GM18907 (cell line): Measurements from ENCODE around the gene DLGAP1.
"Not testable (repeated sequence)": the region's sequence is repeated elsewhere in the genome, so short reads cannot be mapped to it uniquely, and the experiment has no call there.

Experiments used
- ATAC-seq: cut with Tn5 transposase; IDR thresholded peaks from one replicate; pipeline ENCODE4 v1.9.1; 2021; ENCODE audit warnings: mild to moderate bottlenecking, moderate library complexity; ENCODE audit not compliant: unreplicated experiment

Gene DLGAP1

DNA sequence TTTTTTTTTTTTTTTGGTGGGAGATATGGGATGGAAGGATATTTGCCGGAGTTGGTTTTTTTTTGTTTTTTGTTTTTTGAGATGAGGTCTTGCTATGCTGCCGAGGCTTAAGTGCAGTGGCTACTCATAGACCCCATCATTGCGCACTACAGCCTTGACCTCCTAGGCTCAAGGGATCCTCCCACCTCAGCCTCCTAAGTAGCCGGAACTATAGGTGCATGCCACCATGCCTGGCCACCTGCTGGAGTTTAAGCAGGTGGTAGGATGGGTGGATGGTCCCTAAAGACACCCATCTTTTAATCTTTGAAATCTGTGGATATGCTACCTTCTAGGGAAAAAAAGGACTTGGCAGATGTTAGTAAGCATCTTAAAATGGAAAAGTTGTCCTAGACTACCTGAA, 835.4 kb downstream of the DLGAP1 start:
- ATAC-seq = no peak

GRCh38 chr18:3619222-3619621, 835.9 kb downstream of the DLGAP1 start:
- ATAC-seq = no peak

DNA sequence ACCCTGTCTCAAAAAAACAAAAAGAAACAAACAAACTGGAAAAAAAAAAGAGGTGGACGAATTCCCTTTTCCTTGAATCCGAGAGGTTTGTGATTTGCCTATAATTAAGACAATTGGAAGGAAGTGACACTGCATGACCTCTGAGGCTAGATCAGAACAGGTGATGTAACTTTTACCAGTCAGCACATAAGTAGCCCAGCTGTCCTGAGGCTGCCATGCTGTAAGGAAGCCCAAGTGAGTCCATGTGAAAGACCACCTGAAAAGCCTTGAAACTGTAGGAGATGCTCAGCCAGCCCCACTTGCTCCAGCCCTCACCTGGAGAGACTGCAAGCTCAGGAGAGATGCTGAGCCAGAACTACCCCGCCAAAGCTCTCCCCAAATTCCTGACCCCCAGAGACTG, 838.4 kb downstream of the DLGAP1 start:
- no peak for ATAC-seq

GRCh38 chr18:3616142-3616541, 839.0 kb downstream of the DLGAP1 start:
- no peak for ATAC-seq

- no peak for ATAC-seq
These were observed 839.6 kb downstream of the DLGAP1 start for GRCh38 chr18:3615374-3615985.

- ATAC-seq = no peak
These were observed 842.8 kb downstream of the DLGAP1 start for GRCh38 chr18:3612315-3612714.

DNA sequence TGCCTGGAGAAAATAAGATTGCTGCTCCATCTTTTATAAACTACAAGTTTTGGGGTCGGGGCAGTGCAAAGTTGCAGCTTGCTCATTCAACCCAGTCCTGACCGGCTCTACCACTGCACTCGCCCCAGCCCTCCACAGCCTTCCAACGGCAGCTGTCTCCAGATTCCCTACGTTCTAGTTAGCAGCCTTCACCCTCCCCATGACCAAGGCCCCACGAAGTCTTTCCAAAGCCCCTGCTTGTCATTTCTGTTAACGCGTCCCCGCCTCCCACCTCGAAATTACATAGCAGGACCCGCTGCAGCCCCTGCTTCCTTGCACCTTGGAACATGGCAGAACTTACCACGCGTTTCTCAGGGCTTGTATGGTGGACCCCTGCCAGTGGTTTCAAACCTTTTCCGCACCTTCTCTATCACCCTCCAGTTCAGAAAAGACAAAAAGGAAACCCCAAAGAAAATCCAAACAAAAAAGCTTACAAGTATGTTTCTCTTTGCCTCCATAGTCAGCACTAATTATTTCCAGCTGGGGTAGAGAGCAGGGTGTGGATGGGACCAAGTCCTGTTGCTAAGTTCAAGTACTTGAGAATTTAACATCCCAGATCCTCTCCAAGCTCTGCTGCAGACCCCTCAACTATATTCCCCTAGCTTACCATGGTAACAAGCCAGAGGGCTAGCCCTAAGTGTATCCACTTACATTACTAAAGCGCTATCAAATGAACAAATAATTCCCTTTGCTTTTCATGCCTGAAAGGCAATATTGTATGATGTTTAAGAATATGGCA, 843.6 kb downstream of the DLGAP1 start:
- no peak for ATAC-seq

- no peak for ATAC-seq
These were observed 844.3 kb downstream of the DLGAP1 start for GRCh38 chr18:3610813-3611212.

- no peak for ATAC-seq
These were observed 844.9 kb downstream of the DLGAP1 start for GRCh38 chr18:3610188-3610708.

DNA sequence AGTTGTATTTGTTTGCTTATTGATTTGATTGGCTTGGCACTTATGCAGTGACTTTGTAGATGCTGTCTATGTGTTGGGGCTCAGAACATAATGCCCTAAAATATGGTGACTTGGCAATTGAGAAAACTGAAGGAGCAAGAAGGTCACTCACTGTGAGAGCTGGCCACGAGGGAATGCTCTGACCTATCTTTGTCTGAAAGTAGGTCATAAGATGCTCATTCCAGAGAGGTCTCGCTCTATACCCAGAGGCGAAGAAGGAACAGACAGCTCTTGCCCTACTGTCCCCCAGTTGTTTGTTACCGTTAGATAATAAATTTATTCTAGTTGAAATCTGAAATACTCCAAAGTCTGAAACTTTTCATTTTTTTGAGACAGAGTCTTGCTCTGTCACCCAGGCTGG, 846.6 kb downstream of the DLGAP1 start:
- ATAC-seq = no peak

GRCh38 chr18:3608099-3608453, 847.0 kb downstream of the DLGAP1 start:
- ATAC-seq = not testable (repeated sequence)

- no peak for ATAC-seq
These were observed 847.6 kb downstream of the DLGAP1 start for GRCh38 chr18:3607309-3608098.

- ATAC-seq = not testable (repeated sequence)
These were observed 848.2 kb downstream of the DLGAP1 start for GRCh38 chr18:3606863-3607262.

- no peak for ATAC-seq
These were observed 849.1 kb downstream of the DLGAP1 start for GRCh38 chr18:3605954-3606443.

DNA sequence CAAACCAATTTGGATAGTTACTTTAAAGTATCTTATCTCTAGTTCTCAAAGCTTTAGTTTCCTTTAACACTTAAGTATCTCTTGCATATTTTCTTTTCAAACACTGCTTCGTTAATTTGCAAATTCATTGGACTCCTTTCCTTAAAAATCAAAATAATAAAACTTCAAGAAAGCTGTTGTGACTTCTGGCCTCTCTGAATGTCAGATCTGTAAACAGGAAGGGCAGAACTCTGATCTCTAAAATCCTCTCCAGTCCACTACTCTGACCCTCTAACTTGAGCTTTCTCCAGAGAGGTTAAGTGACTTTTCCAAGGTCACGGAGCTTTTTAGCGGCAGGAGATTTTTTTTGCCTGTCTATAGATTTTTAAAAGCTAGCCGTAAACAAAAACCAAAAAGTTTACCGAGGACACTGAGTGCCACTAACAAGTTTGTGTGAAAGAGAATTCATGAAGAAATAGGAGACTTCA, 849.6 kb downstream of the DLGAP1 start:
- no peak for ATAC-seq

- peak; percentile 91 for ATAC-seq
These were observed 850.4 kb downstream of the DLGAP1 start for GRCh38 chr18:3604498-3605408.

DNA sequence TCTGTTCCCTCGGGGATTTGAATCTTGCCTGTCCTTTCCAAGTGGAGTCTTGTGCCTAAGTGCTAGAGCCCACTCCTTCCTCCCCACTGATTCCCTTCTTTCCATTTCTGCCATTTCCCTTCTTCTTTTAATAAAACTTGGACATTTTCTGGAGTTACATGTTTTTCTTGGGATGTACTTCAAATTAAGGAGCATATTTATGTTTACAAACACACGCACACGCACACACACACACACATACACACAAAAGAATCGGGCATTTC, 850.9 kb downstream of the DLGAP1 start:
- no peak for ATAC-seq

DNA sequence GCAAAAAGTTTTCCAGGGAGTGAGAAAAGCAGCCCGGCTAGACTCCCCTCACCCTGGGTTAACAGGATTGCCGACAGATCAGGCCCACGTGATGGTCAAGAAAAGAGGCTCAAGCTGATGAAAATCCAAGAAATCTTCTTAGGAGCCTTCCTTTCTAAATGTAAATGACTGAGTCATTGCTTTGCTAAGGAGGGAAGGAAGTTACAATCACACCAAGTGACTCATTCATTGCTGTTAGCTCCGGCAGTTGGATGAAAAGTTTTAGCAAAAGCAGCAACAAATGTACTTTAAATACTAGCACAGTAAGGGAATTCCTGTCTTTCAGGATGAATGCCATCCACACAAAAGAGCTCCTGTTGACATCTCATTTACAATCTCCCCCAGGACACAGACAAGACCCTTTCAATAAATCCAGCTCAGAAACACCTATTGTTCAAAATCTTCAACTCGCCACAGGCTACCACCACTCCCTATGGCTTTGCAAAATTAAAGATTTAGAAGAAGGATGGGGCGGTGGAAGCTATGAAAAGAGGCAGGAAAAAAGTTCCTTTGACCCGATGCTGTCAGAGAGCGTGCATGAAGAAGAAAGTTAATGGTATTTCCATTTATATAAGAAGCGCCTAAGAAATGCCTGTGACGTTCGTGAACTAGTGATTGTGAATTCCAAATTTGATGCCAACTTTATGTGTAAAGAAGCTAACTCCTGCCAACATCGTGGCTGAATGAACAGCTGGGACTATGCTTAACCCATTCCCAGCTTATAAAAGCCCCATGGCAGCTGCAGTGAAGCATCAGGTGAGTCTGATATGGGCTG, 851.5 kb downstream of the DLGAP1 start:
- no peak for ATAC-seq

GRCh38 chr18:3601106-3601755, 853.9 kb downstream of the DLGAP1 start:
- ATAC-seq = not testable (repeated sequence)
